Measurements from ENCODE around the gene MCU. TPM values are rescaled to one million over a fixed set of nuclear protein-coding genes. Genes with fewer than 3 reads are reported as not detected.
A peak's percentile ranks its signal among the peaks of the same experiment; 100 is the strongest.
"Not testable (repeated sequence)": the region's sequence is repeated elsewhere in the genome, so short reads cannot be mapped to it uniquely, and the experiment has no call there.

Gene MCU
- polyA plus RNA-seq, 2 donors, result 17.8 to 36.0 TPM

- 45 to 51% methylated on average over 6 of the region's 6 CpGs for WGBS, 2 donors
- Histone ChIP-seq H3K4me1 (ENCODE audit: control insufficient read depth in 2 of 2, insufficient read depth in 2 of 2, low read length in 1 of 2) (no peaks in the 10 kb centered on the region), H3K4me3 (ENCODE audit: low read depth in 1 of 2, low read length in 2 of 2) (peak overlapping the region in 1 of 2 donors; percentile 96), H3K27ac (ENCODE audit: low read depth in 2 of 2, low read length in 1 of 2) (no peak overlapping the region), H3K36me3 (ENCODE audit: control insufficient read depth in 2 of 2, insufficient read depth in 2 of 2, low read length in 1 of 2) (no peaks in the 10 kb centered on the region), H3K27me3 (ENCODE audit: control insufficient read depth in 1 of 2, insufficient read depth in 2 of 2, low read length in 2 of 2) (no peaks in the 10 kb centered on the region), H3K9me3 (ENCODE audit: control insufficient read depth in 2 of 2, insufficient read depth in 1 of 2, low read depth in 1 of 2, low read length in 1 of 2) (no peaks in the 10 kb centered on the region)
Measured at GRCh38 chr10:72694476-72695369, 2.8 kb downstream of the MCU start.

- WGBS, 2 donors, result 88 to 89% methylated on average over 3 of the region's 3 CpGs
- Histone ChIP-seq H3K36me3 (ENCODE audit: control insufficient read depth in 2 of 2, insufficient read depth in 2 of 2, low read length in 1 of 2) (no peaks in the 10 kb centered on the region), H3K9me3 (ENCODE audit: control insufficient read depth in 2 of 2, insufficient read depth in 1 of 2, low read depth in 1 of 2, low read length in 1 of 2) (no peaks in the 10 kb centered on the region), H3K27ac (ENCODE audit: low read depth in 2 of 2, low read length in 1 of 2) (no peak overlapping the region), H3K4me1 (ENCODE audit: control insufficient read depth in 2 of 2, insufficient read depth in 2 of 2, low read length in 1 of 2) (no peaks in the 10 kb centered on the region), H3K27me3 (ENCODE audit: control insufficient read depth in 1 of 2, insufficient read depth in 2 of 2, low read length in 2 of 2) (no peaks in the 10 kb centered on the region), H3K4me3 (ENCODE audit: low read depth in 1 of 2, low read length in 2 of 2) (peak overlapping the region in 1 of 2 donors; percentile 96)
Measured at GRCh38 chr10:72695496-72695895, 3.6 kb downstream of the MCU start.

- H3K4me1 ChIP-seq (ENCODE audit: control insufficient read depth in 2 of 2, insufficient read depth in 2 of 2, low read length in 1 of 2), result no peaks in the 10 kb centered on the region
- H3K4me3 ChIP-seq (ENCODE audit: low read depth in 1 of 2, low read length in 2 of 2), result no peak overlapping the region
- H3K9me3 ChIP-seq (ENCODE audit: control insufficient read depth in 2 of 2, insufficient read depth in 1 of 2, low read depth in 1 of 2, low read length in 1 of 2), result no peaks in the 10 kb centered on the region
- no peaks in the 10 kb centered on the region for H3K36me3 ChIP-seq (ENCODE audit: control insufficient read depth in 2 of 2, insufficient read depth in 2 of 2, low read length in 1 of 2)
- no peak overlapping the region for H3K27ac ChIP-seq (ENCODE audit: low read depth in 2 of 2, low read length in 1 of 2)
- H3K27me3 ChIP-seq (ENCODE audit: control insufficient read depth in 1 of 2, insufficient read depth in 2 of 2, low read length in 2 of 2), result no peaks in the 10 kb centered on the region
Measured at GRCh38 chr10:72697716-72698115, 5.8 kb downstream of the MCU start.

GRCh38 chr10:72702465-72702864 lies 10.5 kb downstream of the MCU start:
- not testable (repeated sequence) for H3K36me3 ChIP-seq (ENCODE audit: control insufficient read depth in 2 of 2, insufficient read depth in 2 of 2, low read length in 1 of 2); H3K27ac ChIP-seq (ENCODE audit: low read depth in 2 of 2, low read length in 1 of 2); H3K4me1 ChIP-seq (ENCODE audit: control insufficient read depth in 2 of 2, insufficient read depth in 2 of 2, low read length in 1 of 2); H3K9me3 ChIP-seq (ENCODE audit: control insufficient read depth in 2 of 2, insufficient read depth in 1 of 2, low read depth in 1 of 2, low read length in 1 of 2); H3K4me3 ChIP-seq (ENCODE audit: low read depth in 1 of 2, low read length in 2 of 2); H3K27me3 ChIP-seq (ENCODE audit: control insufficient read depth in 1 of 2, insufficient read depth in 2 of 2, low read length in 2 of 2)
- 97 to 100% methylated on average over 5 of the region's 5 CpGs for WGBS, 2 donors

GRCh38 chr10:72702868-72703581 lies 11.1 kb downstream of the MCU start:
- WGBS, 2 donors, result 78 to 84% methylated on average over 3 of the region's 3 CpGs
- Histone ChIP-seq H3K4me3 (ENCODE audit: low read depth in 1 of 2, low read length in 2 of 2) (no peak overlapping the region), H3K9me3 (ENCODE audit: control insufficient read depth in 2 of 2, insufficient read depth in 1 of 2, low read depth in 1 of 2, low read length in 1 of 2) (no peaks in the 10 kb centered on the region), H3K4me1 (ENCODE audit: control insufficient read depth in 2 of 2, insufficient read depth in 2 of 2, low read length in 1 of 2) (no peaks in the 10 kb centered on the region), H3K27ac (ENCODE audit: low read depth in 2 of 2, low read length in 1 of 2) (no peak overlapping the region), H3K27me3 (ENCODE audit: control insufficient read depth in 1 of 2, insufficient read depth in 2 of 2, low read length in 2 of 2) (no peaks in the 10 kb centered on the region), H3K36me3 (ENCODE audit: control insufficient read depth in 2 of 2, insufficient read depth in 2 of 2, low read length in 1 of 2) (no peaks in the 10 kb centered on the region)

- no peaks in the 10 kb centered on the region for H3K4me1 ChIP-seq (ENCODE audit: control insufficient read depth in 2 of 2, insufficient read depth in 2 of 2, low read length in 1 of 2)
- H3K36me3 ChIP-seq (ENCODE audit: control insufficient read depth in 2 of 2, insufficient read depth in 2 of 2, low read length in 1 of 2), result no peaks in the 10 kb centered on the region
- no peaks in the 10 kb centered on the region for H3K27me3 ChIP-seq (ENCODE audit: control insufficient read depth in 1 of 2, insufficient read depth in 2 of 2, low read length in 2 of 2)
- WGBS, 2 donors, result 95 to 96% methylated on average over 4 of the region's 4 CpGs
- H3K4me3 ChIP-seq (ENCODE audit: low read depth in 1 of 2, low read length in 2 of 2), result no peak overlapping the region
- H3K27ac ChIP-seq (ENCODE audit: low read depth in 2 of 2, low read length in 1 of 2), result no peak overlapping the region
- no peaks in the 10 kb centered on the region for H3K9me3 ChIP-seq (ENCODE audit: control insufficient read depth in 2 of 2, insufficient read depth in 1 of 2, low read depth in 1 of 2, low read length in 1 of 2)
Measured at GRCh38 chr10:72704117-72704516, 12.2 kb downstream of the MCU start.

- Histone ChIP-seq H3K27ac (ENCODE audit: low read depth in 2 of 2, low read length in 1 of 2) (no peak overlapping the region), H3K4me3 (ENCODE audit: low read depth in 1 of 2, low read length in 2 of 2) (no peak overlapping the region), H3K4me1 (ENCODE audit: control insufficient read depth in 2 of 2, insufficient read depth in 2 of 2, low read length in 1 of 2) (no peaks in the 10 kb centered on the region), H3K36me3 (ENCODE audit: control insufficient read depth in 2 of 2, insufficient read depth in 2 of 2, low read length in 1 of 2) (no peaks in the 10 kb centered on the region), H3K27me3 (ENCODE audit: control insufficient read depth in 1 of 2, insufficient read depth in 2 of 2, low read length in 2 of 2) (no peaks in the 10 kb centered on the region), H3K9me3 (ENCODE audit: control insufficient read depth in 2 of 2, insufficient read depth in 1 of 2, low read depth in 1 of 2, low read length in 1 of 2) (no peaks in the 10 kb centered on the region)
- WGBS, 2 donors, result 20 to 21% methylated on average over 1 of the region's 1 CpG
Measured at GRCh38 chr10:72709041-72709440, 17.1 kb downstream of the MCU start.

- H3K4me3 ChIP-seq (ENCODE audit: low read depth in 1 of 2, low read length in 2 of 2), result no peak overlapping the region
- no peaks in the 10 kb centered on the region for H3K9me3 ChIP-seq (ENCODE audit: control insufficient read depth in 2 of 2, insufficient read depth in 1 of 2, low read depth in 1 of 2, low read length in 1 of 2)
- no peaks in the 10 kb centered on the region for H3K27me3 ChIP-seq (ENCODE audit: control insufficient read depth in 1 of 2, insufficient read depth in 2 of 2, low read length in 2 of 2)
- H3K36me3 ChIP-seq (ENCODE audit: control insufficient read depth in 2 of 2, insufficient read depth in 2 of 2, low read length in 1 of 2), result no peaks in the 10 kb centered on the region
- H3K4me1 ChIP-seq (ENCODE audit: control insufficient read depth in 2 of 2, insufficient read depth in 2 of 2, low read length in 1 of 2), result no peaks in the 10 kb centered on the region
- 15 to 47% methylated on average over 2 of the region's 2 CpGs for WGBS, 2 donors
- H3K27ac ChIP-seq (ENCODE audit: low read depth in 2 of 2, low read length in 1 of 2), result no peak overlapping the region
Measured at GRCh38 chr10:72712136-72712535, 20.2 kb downstream of the MCU start.

- H3K36me3 ChIP-seq (ENCODE audit: control insufficient read depth in 2 of 2, insufficient read depth in 2 of 2, low read length in 1 of 2), result no peaks in the 10 kb centered on the region
- H3K27me3 ChIP-seq (ENCODE audit: control insufficient read depth in 1 of 2, insufficient read depth in 2 of 2, low read length in 2 of 2), result no peaks in the 10 kb centered on the region
- no peak overlapping the region for H3K4me3 ChIP-seq (ENCODE audit: low read depth in 1 of 2, low read length in 2 of 2)
- no peaks in the 10 kb centered on the region for H3K9me3 ChIP-seq (ENCODE audit: control insufficient read depth in 2 of 2, insufficient read depth in 1 of 2, low read depth in 1 of 2, low read length in 1 of 2)
- WGBS, 2 donors, result 79 to 85% methylated on average over 2 of the region's 2 CpGs
- H3K4me1 ChIP-seq (ENCODE audit: control insufficient read depth in 2 of 2, insufficient read depth in 2 of 2, low read length in 1 of 2), result no peaks in the 10 kb centered on the region
- H3K27ac ChIP-seq (ENCODE audit: low read depth in 2 of 2, low read length in 1 of 2), result no peak overlapping the region
Measured at GRCh38 chr10:72719941-72720592, 28.1 kb downstream of the MCU start.

All from esophagus (tissue), 2 donors.